Loucy (cell line): ENCODE measurements around the gene ATXN7L1.

Experiments
- CTCF ChIP-seq: fragments of 200-600 bp; sonication (generic); conservative IDR thresholded peaks from 2 replicates; pipeline ENCODE4 v1.5.1; 2014; ENCODE audit warnings: mild to moderate bottlenecking, antibody characterized with exemption, low read length
- EZH2phosphoT487 ChIP-seq: fragments of 200-600 bp; IDR thresholded peaks from 2 replicates; pipeline ENCODE4 v1.6.1; 2018; ENCODE audit warnings: antibody characterized with exemption, mild to moderate bottlenecking, moderate library complexity, borderline replicate concordance

- no peak for TF ChIP-seq CTCF
- no peak for TF ChIP-seq EZH2phosphoT487
Measured at GRCh38 chr7:105831824-105832535, 44.4 kb downstream of the ATXN7L1 start.
